IPS-NIHi11 (cell line): Measurements from ENCODE around the gene DNAJC27.

Experiments used
- DNase-seq: peaks from one replicate; pipeline ENCODE4 v3.0.0; 2012; ENCODE audit warnings: mixed read lengths, low spot score

DNAJC27 gene

DNA sequence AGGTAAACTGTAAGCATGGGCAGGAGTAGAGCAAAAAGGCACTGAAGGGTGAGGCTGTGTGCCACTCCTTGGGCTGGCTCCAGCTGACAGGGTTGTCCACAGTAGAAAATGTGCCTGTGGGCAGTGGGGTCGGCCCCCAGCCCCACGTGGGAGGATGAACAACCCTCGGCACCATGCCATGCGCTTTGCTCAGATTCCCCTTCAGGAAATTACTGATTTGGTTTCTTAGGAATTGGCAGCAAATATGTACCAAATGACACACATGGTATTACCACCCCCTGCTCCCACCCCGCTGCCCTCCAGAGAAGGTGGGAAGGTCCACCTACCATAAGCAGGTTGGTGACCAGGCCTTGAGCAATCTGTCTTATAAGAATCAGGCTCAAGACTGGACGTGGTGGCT lies 65.3 kb downstream of the DNAJC27 start:
- DNase-seq, result no peak

DNA sequence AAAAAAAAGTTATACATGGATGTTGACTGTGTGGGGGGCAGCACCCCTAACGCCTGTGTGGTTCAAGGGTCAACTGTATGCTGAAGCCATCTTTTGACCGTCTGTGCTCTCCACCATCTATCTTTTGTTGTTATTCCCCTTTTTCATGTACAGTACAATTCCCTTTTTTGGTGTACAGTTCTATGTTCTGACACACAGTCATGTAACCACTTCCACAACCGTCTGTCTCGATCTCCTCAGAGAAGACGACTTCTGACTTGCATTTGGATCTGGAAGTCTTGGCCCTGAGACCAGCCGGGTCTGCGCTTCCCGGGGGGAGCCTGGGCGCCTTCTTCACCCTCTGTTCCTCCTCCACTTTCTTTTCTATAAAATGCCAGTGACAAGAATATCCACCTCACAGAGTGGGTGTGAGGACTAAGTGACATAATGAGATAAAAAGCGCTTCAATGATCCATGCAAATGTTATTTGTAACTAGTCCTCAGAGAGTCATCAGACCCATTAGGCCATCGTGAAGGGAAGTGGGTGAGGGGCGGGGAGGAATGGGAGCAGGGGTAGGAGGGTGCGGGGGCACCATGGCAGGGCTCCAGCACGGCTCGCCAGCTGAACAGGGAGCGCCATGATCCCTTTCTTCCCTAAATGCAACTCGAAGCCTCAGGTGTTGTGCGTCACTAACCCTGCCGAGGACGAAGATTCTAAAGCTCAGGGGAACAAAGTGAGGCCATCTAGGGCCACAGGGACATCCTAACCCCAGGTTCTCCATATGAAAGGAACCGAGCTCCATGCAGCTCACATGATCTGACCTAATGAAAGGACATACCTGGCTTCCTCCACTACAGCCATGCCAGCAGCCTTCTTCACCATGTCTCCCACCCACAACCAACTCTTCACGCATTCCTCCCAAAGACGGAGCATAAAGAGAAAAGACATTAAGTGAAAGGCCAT lies 68.3 kb downstream of the DNAJC27 start:
- DNase-seq, result no peak

DNA sequence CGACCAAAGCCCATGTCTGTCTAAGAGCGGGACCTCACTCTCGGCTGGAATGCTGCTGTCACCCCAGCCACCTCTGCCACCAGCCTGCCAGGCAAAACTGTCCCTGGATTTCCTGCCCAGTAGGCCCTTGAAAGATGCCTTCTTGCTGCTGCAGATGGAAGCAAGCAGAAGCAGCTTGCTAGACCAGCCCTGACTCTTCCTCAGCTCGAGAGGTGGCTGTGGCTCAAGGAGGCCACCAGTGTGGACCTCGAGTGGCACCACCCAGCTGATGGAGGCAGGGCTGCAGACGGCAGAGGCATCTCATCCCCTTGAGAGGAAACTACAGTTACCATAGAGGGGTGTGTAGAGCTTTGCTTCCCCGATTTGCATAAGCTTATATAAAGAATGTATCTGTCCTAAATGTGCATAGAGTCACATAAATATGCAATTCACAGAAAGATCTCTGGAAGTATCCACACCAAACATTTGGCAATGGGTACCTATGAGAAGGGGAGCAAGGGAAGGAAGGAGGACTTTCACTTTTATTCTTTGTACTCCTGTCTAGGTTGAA lies 72.3 kb downstream of the DNAJC27 start:
- DNase-seq, result no peak

DNA sequence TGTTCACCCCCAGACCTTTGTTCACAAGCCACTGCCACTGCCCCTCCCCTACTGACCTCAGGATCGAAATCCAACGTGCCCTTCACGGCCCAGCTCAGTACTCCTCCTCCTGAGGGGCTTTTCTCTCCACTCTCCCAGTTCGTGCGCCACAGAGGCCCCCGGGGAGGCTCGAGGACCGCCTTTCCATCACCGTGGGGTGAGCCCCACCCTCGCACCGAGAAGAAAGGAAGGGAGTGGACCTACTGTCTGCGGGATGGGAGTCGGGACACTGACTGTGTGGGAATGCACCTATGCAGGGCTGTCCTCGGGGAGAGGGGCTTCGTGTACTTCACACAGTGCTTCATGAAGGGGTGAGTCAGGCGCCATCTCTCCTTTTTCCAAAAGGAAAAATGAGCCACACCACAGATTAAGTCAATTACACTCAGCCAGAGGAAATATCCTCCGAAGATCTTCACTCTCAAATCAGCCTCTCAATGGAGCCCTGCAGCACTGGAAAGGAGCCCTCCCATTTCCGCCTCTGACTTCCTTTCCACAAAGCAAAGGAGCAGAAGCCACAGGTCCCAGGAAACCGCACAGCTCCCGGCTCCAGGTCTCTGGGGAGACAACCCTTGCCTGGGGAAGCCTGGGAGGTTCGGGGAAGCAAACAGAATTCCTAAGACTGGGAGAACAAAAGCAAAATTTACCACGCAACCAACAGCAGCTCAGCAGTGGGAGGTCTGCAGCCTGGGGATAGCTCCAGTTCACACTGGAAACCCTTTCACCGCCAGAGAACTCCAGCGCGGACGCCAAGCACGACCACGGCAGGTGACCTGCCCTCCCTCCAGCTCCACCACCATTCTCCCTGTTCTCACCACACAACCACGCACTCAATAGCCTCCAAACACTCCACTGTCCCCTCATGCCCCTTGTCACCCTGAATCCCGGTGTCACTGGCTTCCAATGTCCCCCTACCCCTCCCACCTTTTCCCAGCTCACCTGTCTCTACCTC lies 73.3 kb downstream of the DNAJC27 start:
- peak; percentile 40 for DNase-seq

GRCh38 chr2:24894750-24895149 lies 77.0 kb downstream of the DNAJC27 start:
- no peak for DNase-seq

GRCh38 chr2:24893934-24894333 lies 77.8 kb downstream of the DNAJC27 start:
- no peak for DNase-seq
